ENCODE data around the gene INO80E.

Gene INO80E

DNA sequence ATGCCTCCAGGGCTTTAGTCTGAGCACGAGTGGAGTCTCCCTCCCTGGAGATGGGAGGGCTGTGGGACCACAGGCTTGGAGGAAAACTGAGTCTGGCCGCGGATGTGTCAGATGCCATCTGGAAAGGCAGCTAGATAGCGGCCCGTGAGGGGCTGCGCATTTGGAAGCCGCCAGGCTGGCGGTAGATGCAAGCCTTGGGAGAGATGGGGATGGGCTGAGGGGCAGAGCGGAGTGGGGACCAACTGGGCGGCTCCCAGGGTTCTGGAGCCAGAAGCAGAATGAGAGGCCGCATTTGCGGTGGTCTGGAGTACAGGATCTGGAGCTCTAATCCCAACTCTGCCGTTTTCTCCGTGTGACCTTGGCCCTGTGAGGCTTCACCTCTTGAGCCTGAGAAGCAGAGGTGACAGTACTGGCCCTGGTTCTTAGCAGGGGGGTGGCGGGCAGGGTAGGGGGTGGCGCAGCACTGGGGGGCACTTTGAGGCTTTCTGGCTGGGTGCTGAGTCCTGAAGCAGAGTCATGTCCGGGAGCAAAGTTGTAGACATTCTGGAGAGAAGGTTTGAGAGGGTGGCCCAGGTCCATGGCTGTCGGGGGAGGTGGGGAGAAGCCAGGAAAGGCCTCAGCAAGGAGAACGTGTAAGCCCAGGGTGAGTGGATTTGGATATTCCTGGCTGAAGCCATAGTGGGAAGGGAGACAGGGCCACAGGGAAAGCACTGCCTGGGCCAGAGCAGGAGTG is 6.7 kb downstream of the INO80E start:
- DNase-seq (ENCODE audit: extremely low read depth, low read depth) = no peak
- TF ChIP-seq, protein P1, sequence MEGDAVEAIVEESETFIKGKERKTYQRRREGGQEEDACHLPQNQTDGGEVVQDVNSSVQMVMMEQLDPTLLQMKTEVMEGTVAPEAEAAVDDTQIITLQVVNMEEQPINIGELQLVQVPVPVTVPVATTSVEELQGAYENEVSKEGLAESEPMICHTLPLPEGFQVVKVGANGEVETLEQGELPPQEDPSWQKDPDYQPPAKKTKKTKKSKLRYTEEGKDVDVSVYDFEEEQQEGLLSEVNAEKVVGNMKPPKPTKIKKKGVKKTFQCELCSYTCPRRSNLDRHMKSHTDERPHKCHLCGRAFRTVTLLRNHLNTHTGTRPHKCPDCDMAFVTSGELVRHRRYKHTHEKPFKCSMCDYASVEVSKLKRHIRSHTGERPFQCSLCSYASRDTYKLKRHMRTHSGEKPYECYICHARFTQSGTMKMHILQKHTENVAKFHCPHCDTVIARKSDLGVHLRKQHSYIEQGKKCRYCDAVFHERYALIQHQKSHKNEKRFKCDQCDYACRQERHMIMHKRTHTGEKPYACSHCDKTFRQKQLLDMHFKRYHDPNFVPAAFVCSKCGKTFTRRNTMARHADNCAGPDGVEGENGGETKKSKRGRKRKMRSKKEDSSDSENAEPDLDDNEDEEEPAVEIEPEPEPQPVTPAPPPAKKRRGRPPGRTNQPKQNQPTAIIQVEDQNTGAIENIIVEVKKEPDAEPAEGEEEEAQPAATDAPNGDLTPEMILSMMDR (IDR thresholded peaks at IDR 0.05; ENCODE audit: low read depth, low read length) = no peak

DNA sequence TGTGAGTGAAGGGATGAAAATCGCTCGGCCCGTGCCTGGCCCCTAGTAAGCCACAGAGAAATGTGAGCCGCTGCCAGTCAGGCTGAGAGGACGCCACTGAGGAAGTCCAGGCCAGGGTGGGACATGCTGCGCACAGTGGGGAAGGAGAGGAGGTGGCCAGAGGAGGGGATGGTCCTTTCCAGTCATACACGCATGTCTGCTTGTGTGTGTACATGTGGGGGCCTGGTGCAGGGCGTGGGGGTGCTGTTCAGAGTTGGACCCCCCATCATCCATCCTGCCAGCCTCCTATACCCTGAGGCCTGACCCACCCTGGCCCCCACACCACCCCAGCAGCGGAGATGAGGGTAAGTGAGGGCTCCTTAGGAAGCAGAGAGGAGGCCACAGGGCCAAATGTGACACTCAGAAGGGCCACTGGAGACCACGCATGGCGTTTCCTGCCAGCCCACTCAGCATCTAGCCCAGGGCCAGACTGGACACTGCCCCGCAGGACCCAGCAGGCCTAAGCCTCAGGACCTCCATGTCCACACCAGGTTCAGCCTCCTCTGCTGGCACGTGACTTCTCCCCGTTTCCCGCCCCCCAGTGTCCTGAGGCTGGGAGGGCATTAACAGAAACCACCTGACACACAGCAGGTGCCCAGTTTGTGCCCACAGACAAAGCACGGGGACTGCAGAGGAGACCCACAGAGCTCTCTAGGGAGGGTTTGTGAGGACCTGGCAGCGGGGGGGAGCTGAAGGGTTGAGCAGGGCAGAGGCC is 7.8 kb downstream of the INO80E start:
- TF ChIP-seq, protein P1 (IDR thresholded peaks at IDR 0.05; ENCODE audit: low read depth, low read length) = no peak

DNA sequence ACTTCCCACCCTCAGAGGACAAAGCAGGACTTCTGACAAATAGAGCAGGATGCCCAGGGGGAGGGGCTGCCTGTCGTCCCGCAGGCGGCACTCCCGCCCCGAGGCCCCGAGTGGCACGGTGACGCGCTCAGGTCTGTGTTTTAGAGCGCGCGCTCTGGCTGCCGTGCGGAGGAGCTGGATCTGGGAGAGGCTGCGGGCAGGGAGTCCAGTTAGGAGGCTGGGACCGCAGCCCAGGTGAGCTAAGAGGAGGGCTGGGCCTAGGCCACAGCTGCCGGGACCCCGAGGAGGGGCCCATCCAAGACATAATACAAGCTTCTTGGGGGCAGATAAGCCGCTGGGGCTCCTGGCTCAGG is 8.4 kb downstream of the INO80E start:
- TF ChIP-seq, protein P1 (IDR thresholded peaks at IDR 0.05; ENCODE audit: low read depth, low read length) = no peak
- no peak for DNase-seq (ENCODE audit: extremely low read depth, low read depth)

More for the DNA sequence above, 7.8 kb downstream of the INO80E start:
- DNase-seq (ENCODE audit: extremely low read depth, low read depth) = no peak

DNA sequence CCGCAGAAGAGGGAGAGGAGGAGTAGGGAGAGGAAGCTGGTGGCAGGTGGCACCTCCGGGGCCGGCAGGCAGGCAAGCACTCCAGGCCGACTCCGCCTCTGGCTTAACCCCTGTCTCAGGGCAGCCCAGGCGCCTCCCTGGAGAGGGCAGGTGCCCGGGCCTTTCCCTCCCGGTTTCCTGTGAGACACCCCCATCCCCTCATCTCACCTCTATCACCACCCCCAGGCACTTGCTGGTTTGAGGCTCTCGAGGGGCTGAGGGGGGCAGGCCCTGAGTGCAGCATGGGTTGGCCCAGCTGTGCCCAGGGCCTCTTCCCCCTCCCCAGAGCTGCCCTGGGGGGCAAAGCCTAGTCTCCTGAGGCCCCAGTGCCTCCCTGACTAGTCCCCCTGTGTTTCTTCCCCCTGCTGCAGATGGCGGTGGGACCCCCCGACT is 8.8 kb downstream of the INO80E start:
- DNase-seq (ENCODE audit: extremely low read depth, low read depth) = no peak
- TF ChIP-seq, protein P1 (IDR thresholded peaks at IDR 0.05; ENCODE audit: low read depth, low read length) = no peak

DNA sequence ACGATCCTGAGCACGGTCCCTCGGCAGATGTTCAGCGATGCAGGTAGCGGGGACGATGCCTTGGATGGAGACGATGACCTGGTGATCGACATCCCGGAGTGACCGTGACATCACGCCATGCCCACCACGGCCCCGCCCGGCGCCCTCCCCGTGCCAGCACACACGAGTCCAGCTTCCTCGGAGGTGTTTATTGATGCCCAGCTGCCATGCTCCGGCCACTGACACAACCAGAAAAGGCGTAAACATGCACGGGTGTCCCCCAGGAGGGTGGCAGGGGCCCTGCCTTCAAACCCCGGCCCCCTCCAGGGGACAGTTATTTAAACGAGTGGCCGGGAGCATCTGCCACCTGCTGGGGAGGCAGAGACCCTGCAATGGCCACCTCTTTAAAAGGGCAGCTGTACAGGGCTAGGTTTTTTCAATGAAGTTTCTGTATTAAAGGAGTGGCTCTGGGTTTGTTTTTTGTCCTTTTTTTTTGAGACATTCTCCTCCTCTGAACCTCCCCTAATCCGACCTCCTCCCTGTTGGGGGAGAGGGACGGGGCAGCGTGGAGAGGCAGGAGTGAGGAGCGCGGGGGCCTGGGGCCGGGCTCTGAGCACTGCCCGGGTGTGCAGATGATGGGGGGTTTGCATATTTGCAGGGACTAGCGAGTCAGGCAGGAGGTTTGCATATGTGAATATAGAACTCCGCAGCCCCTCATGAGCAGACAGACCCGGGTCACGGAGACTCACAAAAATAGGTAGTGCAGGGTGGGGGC is 9.5 kb downstream of the INO80E start:
- TF ChIP-seq, protein P1 (IDR thresholded peaks at IDR 0.05; ENCODE audit: low read depth, low read length) = peak; percentile 87
- peak; percentile 14 for DNase-seq (ENCODE audit: extremely low read depth, low read depth)

DNA sequence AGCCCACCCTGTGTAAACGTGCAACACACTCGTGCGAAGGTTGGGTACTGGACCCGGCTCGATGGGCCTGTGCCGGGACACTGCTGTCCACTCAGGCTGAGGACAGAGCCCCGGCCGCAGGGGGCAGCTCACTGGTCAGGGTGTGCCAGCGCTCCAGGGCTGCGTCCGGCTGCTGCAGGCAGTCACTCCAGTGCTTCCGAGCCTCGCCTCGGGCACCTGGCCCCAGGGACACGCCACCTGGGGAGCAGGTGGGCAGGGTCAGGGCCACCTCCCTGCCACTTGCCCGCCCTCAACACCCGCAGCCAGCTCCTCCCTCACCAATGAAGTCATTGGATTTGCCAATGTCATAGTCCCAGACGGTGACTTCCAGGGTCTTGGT is 10.0 kb downstream of the INO80E start:
- DNase-seq (ENCODE audit: extremely low read depth, low read depth) = no peak
- TF ChIP-seq, protein P1 (IDR thresholded peaks at IDR 0.05; ENCODE audit: low read depth, low read length) = no peak

Data from AG09319 (cell line).